ENCODE results near the gene ABCG5.

ABCG5 gene

GRCh38 chr2:43812947-43813346 is 25.7 kb downstream of the ABCG5 start:
- H3K36me3 ChIP-seq (ENCODE audit: control insufficient read depth in 2 of 2, insufficient read depth in 1 of 2, low read length in 2 of 2) = peaks cover 0 to 9% of the 10 kb centered on the region in 2 experiments; a peak in 2 of 3 replicates
- POLR2A ChIA-PET = interaction anchor here (0.6 kb wide), 1 partner anchor 227 kb away, joined by 3 read pairs; no protein-coding TSS in a partner anchor
- no peak overlapping the region for H3K4me3 ChIP-seq (ENCODE audit: low read depth, low read length)
- no peaks in the 10 kb centered on the region for H3K4me1 ChIP-seq (ENCODE audit: control insufficient read depth, insufficient read depth, low read length)
- no peak for TF ChIP-seq ZNF239 (tag by site-specific recombination; IDR thresholded peaks at IDR 0.05)
- no peak for TF ChIP-seq ZNF362 (tag by site-specific recombination; IDR thresholded peaks at IDR 0.05)
- no peak for TF ChIP-seq ZNF521 (tag by site-specific recombination; IDR thresholded peaks at IDR 0.05)
- no peak for TF ChIP-seq ZNF510 (tag by site-specific recombination; IDR thresholded peaks at IDR 0.05; ENCODE audit: insufficient replicate concordance)
- no peak for TF ChIP-seq ZNF202 (tag by site-specific recombination; IDR thresholded peaks at IDR 0.05; ENCODE audit: borderline replicate concordance)
- TF ChIP-seq ZNF747 (tag by site-specific recombination; IDR thresholded peaks at IDR 0.05) = no peak
- CTCF ChIA-PET = interaction anchor here (0.6 kb wide), 1 partner anchor 102 kb away, joined by 6 read pairs; no protein-coding TSS in a partner anchor
- no peaks in the 10 kb centered on the region for H3K9me3 ChIP-seq (ENCODE audit: control insufficient read depth, insufficient read depth, low read depth, low read length)
- H3K27ac ChIP-seq (ENCODE audit: extremely low read depth, low read depth, low read length) = no peak overlapping the region

DNA sequence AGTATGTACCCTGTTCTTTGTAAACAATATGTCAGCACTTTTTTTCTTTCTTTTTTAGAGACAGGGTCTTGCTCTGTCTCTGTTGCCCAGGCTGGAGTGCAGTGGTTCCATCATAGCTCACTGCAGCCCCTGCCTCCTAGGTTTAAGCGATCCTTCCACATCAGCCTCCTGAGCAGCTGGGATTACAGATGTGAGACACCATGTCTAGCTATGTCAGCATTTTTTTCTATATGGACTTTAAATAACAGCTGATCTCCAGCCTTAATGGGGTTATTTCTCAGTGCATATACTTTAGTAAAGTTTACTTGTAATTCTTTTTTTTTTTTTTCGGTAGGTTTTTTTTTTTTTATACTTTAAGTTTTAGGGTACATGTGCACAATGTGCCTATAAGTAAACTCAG is 26.6 kb downstream of the ABCG5 start:
- peaks cover 0 to 9% of the 10 kb centered on the region in 2 experiments; a peak in 2 of 3 replicates for H3K36me3 ChIP-seq (ENCODE audit: control insufficient read depth in 2 of 2, insufficient read depth in 1 of 2, low read length in 2 of 2)
- H3K4me1 ChIP-seq (ENCODE audit: control insufficient read depth, insufficient read depth, low read length) = no peaks in the 10 kb centered on the region
- POLR2A ChIA-PET = interaction anchor here (0.7 kb wide), 1 partner anchor 969 kb away, joined by 4 read pairs; no protein-coding TSS in a partner anchor
- TF ChIP-seq KLF10 (tag by site-specific recombination; IDR thresholded peaks at IDR 0.05) (no peak), ZNF501 (tag by site-specific recombination; IDR thresholded peaks at IDR 0.05) (no peak), ZNF423 (tag by site-specific recombination; IDR thresholded peaks at IDR 0.05) (no peak), ZNF571 (tag by site-specific recombination; IDR thresholded peaks at IDR 0.05) (no peak), GLIS2 (tag by site-specific recombination; IDR thresholded peaks at IDR 0.05) (no peak), ZNF747 (tag by site-specific recombination; IDR thresholded peaks at IDR 0.05) (no peak), ZNF311 (tag by site-specific recombination; IDR thresholded peaks at IDR 0.05; ENCODE audit: borderline replicate concordance) (no peak), ZNF830 (tag by site-specific recombination; IDR thresholded peaks at IDR 0.05; ENCODE audit: low read depth) (no peak)
- no peaks in the 10 kb centered on the region for H3K9me3 ChIP-seq (ENCODE audit: control insufficient read depth, insufficient read depth, low read depth, low read length)
- CTCF ChIA-PET = no interaction called here
- H3K4me3 ChIP-seq (ENCODE audit: low read depth, low read length) = no peak overlapping the region
- no peak overlapping the region for H3K27ac ChIP-seq (ENCODE audit: extremely low read depth, low read depth, low read length)

DNA sequence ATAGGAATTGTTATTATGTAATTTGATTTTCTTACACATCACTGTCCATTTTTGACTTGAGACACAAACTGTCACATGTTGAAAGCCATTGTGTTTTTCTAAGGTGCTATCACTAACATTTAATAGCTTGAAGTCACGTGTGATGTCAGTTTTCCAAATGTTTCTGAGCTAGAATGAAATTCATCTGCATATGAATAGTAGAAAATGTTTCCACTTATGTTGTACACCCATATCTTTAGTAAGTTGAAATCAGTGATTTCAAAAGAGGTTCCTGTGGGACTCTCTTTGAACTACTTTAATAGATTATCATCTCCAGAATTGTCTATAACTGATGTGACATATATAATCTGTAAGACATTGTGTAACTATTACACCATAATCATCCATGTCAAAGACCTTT is 27.8 kb downstream of the ABCG5 start:
- Histone ChIP-seq H3K36me3 (ENCODE audit: control insufficient read depth in 2 of 2, insufficient read depth in 1 of 2, low read length in 2 of 2) (peaks cover under 1 to 9% of the 10 kb centered on the region in 2 experiments; a peak in 2 of 3 replicates), H3K27ac (ENCODE audit: extremely low read depth, low read depth, low read length) (no peak overlapping the region), H3K4me3 (ENCODE audit: low read depth, low read length) (no peak overlapping the region), H3K4me1 (ENCODE audit: control insufficient read depth, insufficient read depth, low read length) (no peaks in the 10 kb centered on the region), H3K9me3 (ENCODE audit: control insufficient read depth, insufficient read depth, low read depth, low read length) (no peaks in the 10 kb centered on the region)
- CTCF ChIA-PET = no interaction called here
- POLR2A ChIA-PET = no interaction called here
- no peak for TF ChIP-seq ZNF10 (tag by site-specific recombination; IDR thresholded peaks at IDR 0.05)
- no peak for TF ChIP-seq SP3 (tag by site-specific recombination; IDR thresholded peaks at IDR 0.05)
- TF ChIP-seq ZNF560 (tag by site-specific recombination; IDR thresholded peaks at IDR 0.05; ENCODE audit: borderline replicate concordance) = no peak
- TF ChIP-seq ZNF18 (tag by site-specific recombination; IDR thresholded peaks at IDR 0.05) = no peak
- no peak for TF ChIP-seq ZNF707 (tag by site-specific recombination; IDR thresholded peaks at IDR 0.05)
- TF ChIP-seq PRDM1 (tag by site-specific recombination; IDR thresholded peaks at IDR 0.05) = no peak
- TF ChIP-seq ZNF777 (tag by site-specific recombination; IDR thresholded peaks at IDR 0.05; ENCODE audit: borderline replicate concordance) = no peak
- no peak for TF ChIP-seq ZNF555 (tag by site-specific recombination; conservative IDR thresholded peaks at IDR 0.05)
- no peak for TF ChIP-seq ZNF132 (tag by site-specific recombination; IDR thresholded peaks at IDR 0.05; ENCODE audit: borderline replicate concordance)
- TF ChIP-seq ZNF211 (tag by site-specific recombination; IDR thresholded peaks at IDR 0.05; ENCODE audit: low read depth) = no peak
- TF ChIP-seq ZNF639 (tag by site-specific recombination; IDR thresholded peaks at IDR 0.05) = no peak
- no peak for TF ChIP-seq ZFP3 (tag by site-specific recombination; IDR thresholded peaks at IDR 0.05; ENCODE audit: low read depth)
- TF ChIP-seq, protein P1, sequence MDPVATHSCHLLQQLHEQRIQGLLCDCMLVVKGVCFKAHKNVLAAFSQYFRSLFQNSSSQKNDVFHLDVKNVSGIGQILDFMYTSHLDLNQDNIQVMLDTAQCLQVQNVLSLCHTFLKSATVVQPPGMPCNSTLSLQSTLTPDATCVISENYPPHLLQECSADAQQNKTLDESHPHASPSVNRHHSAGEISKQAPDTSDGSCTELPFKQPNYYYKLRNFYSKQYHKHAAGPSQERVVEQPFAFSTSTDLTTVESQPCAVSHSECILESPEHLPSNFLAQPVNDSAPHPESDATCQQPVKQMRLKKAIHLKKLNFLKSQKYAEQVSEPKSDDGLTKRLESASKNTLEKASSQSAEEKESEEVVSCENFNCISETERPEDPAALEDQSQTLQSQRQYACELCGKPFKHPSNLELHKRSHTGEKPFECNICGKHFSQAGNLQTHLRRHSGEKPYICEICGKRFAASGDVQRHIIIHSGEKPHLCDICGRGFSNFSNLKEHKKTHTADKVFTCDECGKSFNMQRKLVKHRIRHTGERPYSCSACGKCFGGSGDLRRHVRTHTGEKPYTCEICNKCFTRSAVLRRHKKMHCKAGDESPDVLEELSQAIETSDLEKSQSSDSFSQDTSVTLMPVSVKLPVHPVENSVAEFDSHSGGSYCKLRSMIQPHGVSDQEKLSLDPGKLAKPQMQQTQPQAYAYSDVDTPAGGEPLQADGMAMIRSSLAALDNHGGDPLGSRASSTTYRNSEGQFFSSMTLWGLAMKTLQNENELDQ (tag by site-specific recombination; IDR thresholded peaks at IDR 0.05; ENCODE audit: low read depth) = no peak
- no peak for TF ChIP-seq GLI4 (tag by site-specific recombination; IDR thresholded peaks at IDR 0.05)
